CD4-positive, alpha-beta T cell treated with Interferon alpha-2 for 1 hour (primary cell): ENCODE measurements around the gene PCDHA8.
"Not testable (repeated sequence)": the region's sequence is repeated elsewhere in the genome, so short reads cannot be mapped to it uniquely, and the experiment has no call there.

Source experiments
- DNase-seq, 2 donors: peaks; one replicate each; pipeline ENCODE4 v3.0.0-alpha.2; 2020 to 2022

PCDHA8 gene

DNA sequence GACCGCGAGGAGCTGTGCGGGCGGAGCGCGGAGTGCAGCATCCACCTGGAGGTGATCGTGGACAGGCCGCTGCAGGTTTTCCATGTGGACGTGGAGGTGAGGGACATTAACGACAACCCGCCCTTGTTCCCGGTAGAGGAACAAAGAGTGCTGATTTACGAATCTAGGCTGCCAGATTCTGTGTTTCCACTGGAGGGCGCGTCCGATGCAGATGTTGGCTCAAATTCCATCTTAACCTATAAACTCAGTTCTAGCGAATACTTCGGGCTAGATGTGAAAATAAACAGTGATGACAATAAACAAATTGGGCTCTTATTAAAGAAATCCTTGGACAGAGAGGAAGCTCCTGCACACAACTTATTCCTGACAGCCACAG is 12.6 kb upstream of the PCDHA8 start:
- no peak for DNase-seq

DNA sequence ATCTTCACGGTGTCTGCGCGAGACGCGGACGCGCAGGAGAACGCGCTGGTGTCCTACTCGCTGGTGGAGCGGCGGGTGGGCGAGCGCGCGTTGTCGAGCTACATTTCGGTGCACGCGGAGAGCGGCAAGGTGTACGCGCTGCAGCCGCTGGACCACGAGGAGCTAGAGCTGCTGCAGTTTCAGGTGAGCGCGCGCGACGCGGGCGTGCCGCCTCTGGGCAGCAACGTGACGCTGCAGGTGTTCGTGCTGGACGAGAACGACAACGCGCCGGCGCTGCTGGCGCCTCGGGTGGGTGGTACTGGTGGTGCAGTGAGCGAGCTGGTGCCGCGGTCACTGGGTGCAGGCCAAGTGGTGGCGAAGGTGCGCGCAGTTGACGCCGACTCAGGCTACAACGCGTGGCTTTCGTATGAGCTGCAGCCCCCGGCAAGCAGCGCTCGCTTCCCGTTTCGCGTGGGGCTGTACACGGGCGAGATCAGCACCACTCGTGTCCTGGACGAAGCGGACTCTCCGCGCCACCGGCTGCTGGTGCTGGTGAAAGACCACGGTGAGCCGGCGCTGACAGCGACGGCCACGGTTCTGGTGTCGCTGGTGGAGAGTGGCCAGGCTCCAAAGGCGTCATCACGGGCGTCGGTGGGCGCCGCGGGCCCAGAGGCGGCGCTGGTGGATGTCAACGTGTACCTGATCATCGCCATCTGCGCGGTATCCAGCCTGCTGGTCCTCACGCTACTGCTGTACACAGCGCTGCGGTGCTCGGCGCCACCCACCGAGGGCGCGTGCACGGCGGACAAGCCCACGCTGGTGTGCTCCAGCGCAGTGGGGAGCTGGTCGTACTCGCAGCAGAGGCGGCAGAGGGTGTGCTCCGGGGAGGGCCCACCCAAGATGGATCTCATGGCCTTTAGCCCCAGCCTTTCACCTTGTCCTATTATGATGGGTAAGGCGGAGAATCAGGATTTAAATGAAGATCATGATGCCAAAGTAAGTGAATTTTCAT is 11.2 kb upstream of the PCDHA8 start:
- not testable (repeated sequence) for DNase-seq

- DNase-seq: no peak
These were observed 7.0 kb upstream of the PCDHA8 start, which contains the start of gene PCDHA7 for GRCh38 chr5:140833993-140834392. PCDHA7 (plus strand) TSS chr5:140834269; CDS start chr5:140834384, 115 bp downstream.

GRCh38 chr5:140834439-140835008 is 6.5 kb upstream of the PCDHA8 start:
- DNase-seq: not testable (repeated sequence)

DNA sequence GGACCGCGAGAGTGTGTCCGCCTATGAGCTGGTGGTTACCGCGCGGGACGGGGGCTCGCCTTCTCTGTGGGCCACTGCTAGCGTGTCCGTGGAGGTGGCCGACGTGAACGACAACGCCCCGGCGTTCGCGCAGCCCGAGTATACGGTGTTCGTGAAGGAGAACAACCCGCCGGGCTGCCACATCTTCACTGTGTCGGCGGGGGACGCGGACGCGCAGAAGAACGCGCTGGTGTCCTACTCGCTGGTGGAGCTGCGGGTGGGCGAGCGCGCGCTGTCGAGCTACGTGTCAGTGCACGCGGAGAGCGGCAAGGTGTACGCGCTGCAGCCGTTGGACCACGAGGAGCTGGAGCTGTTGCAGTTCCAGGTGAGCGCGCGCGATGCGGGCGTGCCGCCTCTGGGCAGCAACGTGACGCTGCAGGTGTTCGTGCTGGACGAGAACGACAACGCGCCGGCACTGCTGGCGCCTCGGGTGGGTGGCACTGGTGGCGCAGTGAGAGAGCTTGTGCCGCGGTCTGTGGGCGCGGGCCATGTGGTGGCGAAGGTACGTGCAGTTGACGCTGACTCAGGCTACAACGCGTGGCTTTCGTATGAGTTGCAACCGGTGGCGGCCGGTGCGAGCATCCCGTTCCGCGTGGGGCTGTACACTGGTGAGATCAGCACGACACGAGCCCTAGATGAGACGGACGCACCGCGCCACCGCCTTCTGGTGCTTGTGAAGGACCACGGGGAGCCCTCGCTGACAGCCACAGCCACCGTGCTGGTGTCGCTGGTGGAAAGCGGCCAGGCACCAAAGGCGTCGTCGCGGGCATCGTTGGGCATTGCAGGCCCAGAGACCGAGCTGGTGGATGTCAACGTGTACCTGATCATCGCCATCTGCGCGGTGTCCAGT is 5.1 kb upstream of the PCDHA8 start:
- no peak for DNase-seq

- DNase-seq: no peak
These were observed 2.1 kb downstream of the PCDHA8 start for GRCh38 chr5:140842798-140843733.

- not testable (repeated sequence) for DNase-seq
These were observed 7.4 kb downstream of the PCDHA8 start, which contains the start of gene PCDHA9 for GRCh38 chr5:140848139-140849102. PCDHA9 (plus strand) TSS chr5:140848382; CDS start chr5:140848496, 114 bp downstream.

DNA sequence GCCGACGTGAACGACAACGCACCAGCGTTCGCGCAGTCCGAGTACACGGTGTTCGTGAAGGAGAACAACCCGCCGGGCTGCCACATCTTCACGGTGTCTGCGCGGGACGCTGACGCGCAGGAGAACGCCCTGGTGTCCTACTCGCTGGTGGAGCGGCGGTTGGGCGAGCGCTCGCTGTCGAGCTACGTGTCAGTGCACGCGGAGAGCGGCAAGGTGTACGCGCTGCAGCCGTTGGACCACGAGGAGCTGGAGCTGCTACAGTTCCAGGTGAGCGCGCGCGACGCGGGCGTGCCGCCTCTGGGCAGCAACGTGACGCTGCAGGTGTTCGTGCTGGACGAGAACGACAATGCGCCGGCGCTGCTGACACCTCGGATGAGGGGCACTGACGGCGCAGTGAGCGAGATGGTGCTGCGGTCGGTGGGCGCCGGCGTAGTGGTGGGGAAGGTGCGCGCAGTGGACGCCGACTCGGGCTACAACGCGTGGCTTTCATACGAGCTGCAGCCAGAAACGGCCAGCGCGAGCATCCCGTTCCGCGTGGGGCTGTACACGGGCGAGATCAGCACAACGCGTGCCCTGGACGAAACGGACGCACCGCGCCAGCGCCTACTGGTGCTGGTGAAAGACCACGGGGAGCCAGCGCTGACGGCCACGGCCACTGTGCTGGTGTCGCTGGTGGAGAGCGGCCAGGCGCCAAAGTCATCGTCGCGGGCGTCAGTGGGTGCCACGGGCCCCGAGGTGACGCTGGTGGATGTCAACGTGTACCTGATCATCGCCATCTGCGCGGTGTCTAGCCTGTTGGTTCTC is 9.0 kb downstream of the PCDHA8 start:
- DNase-seq: not testable (repeated sequence)

DNA sequence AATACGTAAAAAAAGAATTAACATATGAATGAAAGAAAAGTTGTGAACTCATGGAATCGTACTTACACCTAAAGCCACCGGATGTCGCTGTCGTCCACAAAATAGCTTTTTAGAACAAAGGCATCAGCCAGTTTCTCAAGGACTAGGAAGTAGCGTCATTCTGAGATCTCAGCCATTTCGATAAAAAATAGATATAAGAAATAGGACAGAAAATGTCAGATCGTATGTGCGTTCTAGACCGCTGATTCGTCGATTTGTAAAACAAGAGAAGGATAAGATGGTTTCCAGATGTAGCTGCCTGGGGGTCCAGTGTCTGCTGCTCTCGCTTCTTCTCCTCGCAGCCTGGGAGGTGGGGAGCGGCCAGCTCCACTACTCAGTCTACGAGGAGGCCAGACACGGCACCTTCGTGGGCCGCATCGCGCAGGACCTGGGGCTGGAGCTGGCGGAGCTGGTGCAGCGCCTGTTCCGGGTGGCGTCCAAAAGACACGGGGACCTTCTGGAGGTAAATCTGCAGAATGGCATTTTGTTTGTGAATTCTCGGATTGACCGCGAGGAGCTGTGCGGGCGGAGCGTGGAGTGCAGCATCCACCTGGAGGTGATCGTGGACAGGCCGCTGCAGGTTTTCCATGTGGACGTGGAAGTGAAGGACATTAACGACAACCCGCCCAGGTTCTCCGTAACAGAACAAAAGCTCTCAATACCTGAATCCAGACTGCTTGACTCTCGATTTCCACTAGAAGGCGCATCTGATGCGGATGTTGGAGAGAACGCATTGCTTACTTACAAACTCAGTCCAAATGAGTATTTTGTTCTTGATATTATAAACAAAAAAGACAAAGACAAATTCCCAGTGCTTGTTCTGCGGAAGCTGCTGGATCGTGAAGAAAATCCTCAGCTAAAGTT is 15.0 kb downstream of the PCDHA8 start, which contains the start of gene PCDHA10:
PCDHA10 (plus strand) TSS at position 126 of the 903 bp plus-strand sequence; CDS start at position 278, 152 bp downstream.
- DNase-seq: no peak

- no peak for DNase-seq
These were observed 16.4 kb downstream of the PCDHA8 start for GRCh38 chr5:140857177-140857986.

GRCh38 chr5:140857987-140858240 is 16.9 kb downstream of the PCDHA8 start:
- no peak for DNase-seq

DNA sequence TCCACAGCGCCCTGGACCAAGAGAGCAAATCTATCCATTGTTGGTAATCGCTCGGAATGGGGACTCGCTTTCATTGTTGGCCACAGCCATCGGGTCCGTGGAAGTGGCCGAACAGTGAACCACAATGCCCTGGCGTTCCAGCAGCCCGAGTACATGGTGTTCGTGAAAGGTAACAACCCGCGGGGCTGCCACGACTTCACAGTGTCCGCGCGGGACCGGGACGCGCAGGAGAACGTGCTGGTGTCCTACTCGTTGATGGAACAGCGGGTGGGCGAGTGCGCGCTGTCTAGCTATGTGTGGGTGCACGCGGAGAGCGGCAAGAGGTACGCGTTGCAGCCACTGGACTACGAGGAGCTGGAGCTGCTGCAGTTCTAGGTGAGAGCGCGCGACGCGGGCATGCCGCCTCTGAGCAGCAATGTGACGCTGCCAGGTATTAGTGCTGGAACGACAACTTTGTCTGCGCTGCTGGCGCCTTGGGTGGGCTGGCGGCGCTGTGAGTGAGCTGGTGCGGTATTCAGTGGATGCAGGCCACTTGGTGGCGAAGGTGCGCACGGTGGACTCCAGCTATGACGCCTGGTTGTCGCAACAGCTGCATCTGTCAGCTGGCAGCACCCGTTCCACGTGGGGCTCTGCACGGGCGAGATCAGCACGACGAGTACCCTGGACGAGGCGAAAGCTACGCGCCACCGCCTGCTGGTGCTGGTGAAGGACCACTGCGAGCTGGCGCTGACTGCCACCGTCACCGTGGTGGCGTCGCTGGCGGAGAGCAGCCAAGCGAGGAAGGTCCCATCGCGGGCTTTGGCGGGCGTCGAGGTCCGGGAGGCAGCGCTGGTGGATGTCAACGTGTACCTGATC is 21.7 kb downstream of the PCDHA8 start:
- DNase-seq: no peak

GRCh38 chr5:140868721-140869554 is 28.0 kb downstream of the PCDHA8 start, which contains the start of gene PCDHA11:
PCDHA11 (plus strand) TSS chr5:140868957; CDS start chr5:140869104, 147 bp downstream.
- no peak for DNase-seq

DNA sequence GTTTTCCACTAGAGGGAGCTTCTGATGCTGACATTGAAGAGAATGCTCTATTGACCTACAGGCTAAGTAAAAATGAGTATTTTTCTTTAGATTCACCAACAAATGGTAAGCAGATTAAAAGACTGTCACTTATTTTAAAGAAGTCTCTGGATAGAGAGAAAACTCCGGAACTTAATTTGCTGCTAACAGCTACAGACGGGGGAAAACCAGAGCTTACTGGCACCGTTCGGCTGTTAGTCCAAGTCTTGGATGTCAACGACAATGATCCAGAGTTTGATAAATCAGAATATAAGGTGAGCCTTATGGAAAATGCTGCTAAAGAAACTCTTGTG is 28.5 kb downstream of the PCDHA8 start:
- DNase-seq: no peak
